Neural cell (in vitro differentiated cells): ENCODE measurements around the gene LY9. TPM values are rescaled to one million over a fixed set of nuclear protein-coding genes. Genes with fewer than 3 reads are reported as not detected.

ENCODE experiments used
- H2AFZ ChIP-seq: fragments of 200-600, 300-800 bp; sonication (generic), shearing (Covaris generic); 2 replicates; pipeline ENCODE4 v1.6.0; 2014; ENCODE audit warnings: low read depth, mild to moderate bottlenecking, antibody characterized with exemption, low read length, moderate library complexity
- H3F3A ChIP-seq: fragments of 200-600 bp; shearing (Covaris generic); 2 replicates; pipeline ENCODE4 v1.6.1; 2016; ENCODE audit warnings: mild to moderate bottlenecking, moderate library complexity, mixed read lengths, antibody characterized with exemption, low read length; ENCODE audit not compliant: insufficient read depth, poor library complexity, severe bottlenecking
- H3K27ac ChIP-seq: fragments of 200-600, 300-800 bp; sonication (generic), shearing (Covaris generic); 2 replicates; pipeline ENCODE4 v1.5.1; 2014; ENCODE audit warnings: mild to moderate bottlenecking, low read length, moderate library complexity
- H3K27me3 ChIP-seq: fragments of 300-800, 200-600 bp; sonication (generic), shearing (Covaris generic); 2 replicates; pipeline ENCODE4 v1.6.0; 2014; ENCODE audit warnings: mild to moderate bottlenecking, low read depth, low read length, moderate library complexity; ENCODE audit not compliant: insufficient read depth
- H3K36me3 ChIP-seq: fragments of 300-800, 200-600 bp; sonication (generic), shearing (Covaris generic); 2 replicates; pipeline ENCODE4 v1.5.1; 2014; ENCODE audit warnings: mild to moderate bottlenecking, antibody characterized with exemption, low read length, moderate library complexity; ENCODE audit not compliant: insufficient read depth
- H3K4me2 ChIP-seq: fragments of 300-800, 200-600 bp; sonication (generic), shearing (Covaris generic); 2 replicates; pipeline ENCODE4 v1.6.0; 2014; ENCODE audit warnings: mild to moderate bottlenecking, low read length
- H3K4me3 ChIP-seq: fragments of 300-800, 200-600 bp; sonication (generic), shearing (Covaris generic); 2 replicates; pipeline ENCODE4 v1.5.1; 2014; ENCODE audit warnings: mild to moderate bottlenecking, low read length, moderate library complexity
- H3K79me2 ChIP-seq: fragments of 200-600 bp; shearing (Covaris generic); replicated peaks from 2 replicates; pipeline ENCODE4 v1.6.0; 2014; ENCODE audit warnings: mild to moderate bottlenecking, low read length, moderate library complexity; ENCODE audit not compliant: insufficient read depth
- H3K9ac ChIP-seq: fragments of 300-800, 200-600 bp; sonication (generic), shearing (Covaris generic); 2 replicates; pipeline ENCODE4 v1.6.1; 2016; ENCODE audit warnings: mild to moderate bottlenecking, low read length, mixed read lengths
- H3K9me2 ChIP-seq: fragments of 200-600 bp; shearing (Covaris generic); 2 replicates; pipeline ENCODE4 v1.6.1; 2016; ENCODE audit warnings: mild to moderate bottlenecking, low read length, mixed read lengths; ENCODE audit not compliant: insufficient read depth
- H3K9me3 ChIP-seq: fragments of 200-600, 300-800 bp; sonication (generic), shearing (Covaris generic); 2 replicates; pipeline ENCODE4 v1.6.1; 2016; ENCODE audit warnings: mild to moderate bottlenecking, mixed run types, low read length, moderate library complexity, mixed read lengths
- H4K20me1 ChIP-seq: fragments of 200-600 bp; shearing (Covaris generic); 2 replicates; pipeline ENCODE4 v1.6.1; 2016; ENCODE audit warnings: mild to moderate bottlenecking, mixed run types; ENCODE audit not compliant: insufficient read depth
- CTCF ChIP-seq: fragments of 450-650 bp; IDR thresholded peaks from 2 replicates; pipeline ENCODE4 v1.5.1; 2014; ENCODE audit warnings: antibody characterized with exemption, mild to moderate bottlenecking, moderate library complexity; ENCODE audit not compliant: poor library complexity, severe bottlenecking
- EP300 ChIP-seq: fragments of 450-650 bp; conservative IDR thresholded peaks from 2 replicates; pipeline ENCODE4 v1.6.1; 2014; ENCODE audit warnings: antibody characterized with exemption, mild to moderate bottlenecking, moderate library complexity; ENCODE audit not compliant: poor library complexity, severe bottlenecking
- EZH2 ChIP-seq: fragments of 200-600, 300-800 bp; shearing (Covaris generic), sonication (generic); IDR thresholded peaks from 2 replicates; pipeline ENCODE4 v1.6.1; 2014; ENCODE audit warnings: antibody characterized with exemption, low read length, borderline replicate concordance, mild to moderate bottlenecking; ENCODE audit not compliant: insufficient read depth, poor library complexity, severe bottlenecking
- MXI1 ChIP-seq: fragments of 450-650 bp; conservative IDR thresholded peaks from 2 replicates; pipeline ENCODE4 v1.6.1; 2014; ENCODE audit warnings: antibody characterized with exemption, mild to moderate bottlenecking; ENCODE audit not compliant: poor library complexity, severe bottlenecking
- POLR2AphosphoS5 ChIP-seq: IDR thresholded peaks from 2 replicates; pipeline ENCODE4 v1.6.1; 2012
- RAD21 ChIP-seq: fragments of 450-650 bp; conservative IDR thresholded peaks from 2 replicates; pipeline ENCODE4 v1.6.1; 2014; ENCODE audit warnings: antibody characterized with exemption, mild to moderate bottlenecking, moderate library complexity
- REST ChIP-seq: IDR thresholded peaks from 2 replicates; pipeline ENCODE4 v1.6.1; 2012; ENCODE audit warnings: borderline replicate concordance
- SMC3 ChIP-seq: fragments of 450-650 bp; conservative IDR thresholded peaks from 2 replicates; pipeline ENCODE4 v1.6.1; 2014; ENCODE audit warnings: antibody characterized with exemption, mild to moderate bottlenecking, moderate library complexity; ENCODE audit not compliant: poor library complexity
- TAF1 ChIP-seq: IDR thresholded peaks from 2 replicates; pipeline ENCODE4 v1.6.1; 2012; ENCODE audit warnings: low read depth
- polyA plus RNA-seq: library from polyadenylated mRNA; depleted of rRNA; stranded (reverse); fragments of >200 nt; gene quantifications from 2 replicates; pipeline ENCODE4 v1.2.3, GENCODE V29; 2014

Gene LY9
- polyA plus RNA-seq, 1 donor from 2014 or later: not detected

DNA sequence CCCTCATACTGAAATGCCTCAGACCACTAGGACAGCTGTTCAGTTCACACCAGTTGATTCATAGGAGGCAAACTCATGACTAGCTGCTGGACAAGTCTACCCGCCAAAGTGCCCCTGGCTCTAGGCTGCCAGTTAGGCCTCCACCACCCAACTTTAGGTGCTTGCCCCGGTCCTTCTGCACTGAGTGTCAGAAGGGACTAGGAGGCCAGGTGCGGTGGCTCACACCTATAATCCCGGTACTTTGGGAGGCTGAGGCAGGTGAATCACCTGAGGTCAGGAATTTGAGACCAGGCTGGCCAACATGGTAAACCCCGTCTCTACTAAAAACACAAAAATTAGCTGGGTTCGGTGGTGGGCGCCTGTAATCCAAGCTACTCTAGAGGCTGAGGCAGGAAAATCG lies 18.9 kb downstream of the LY9 start:
- no peaks in the 10 kb centered on the region for H3K27me3 ChIP-seq
- H3F3A ChIP-seq: no peaks in the 10 kb centered on the region
- H3K9me3 ChIP-seq: no peaks in the 10 kb centered on the region
- TF ChIP-seq TAF1 (no peak), POLR2AphosphoS5 (no peak), MXI1 (no peak), RAD21 (no peak), EP300 (no peak), SMC3 (no peak), CTCF (no peak), REST (no peak), EZH2 (no peak)
- no peak overlapping the region for H3K9ac ChIP-seq
- no peaks in the 10 kb centered on the region for H3K36me3 ChIP-seq
- H3K79me2 ChIP-seq: no peaks in the 10 kb centered on the region
- H4K20me1 ChIP-seq: no peaks in the 10 kb centered on the region
- H3K4me2 ChIP-seq: no peak overlapping the region
- no peak overlapping the region for H2AFZ ChIP-seq
- no peak overlapping the region for H3K27ac ChIP-seq
- no peak overlapping the region for H3K4me3 ChIP-seq
- no peaks in the 10 kb centered on the region for H3K9me2 ChIP-seq

- TF ChIP-seq CTCF (no peak), TAF1 (no peak), RAD21 (no peak), EP300 (no peak), MXI1 (no peak), POLR2AphosphoS5 (no peak), SMC3 (no peak)
- no peaks in the 10 kb centered on the region for H3K9me3 ChIP-seq
- no peaks in the 10 kb centered on the region for H3K9me2 ChIP-seq
- no peaks in the 10 kb centered on the region for H3K79me2 ChIP-seq
- no peak overlapping the region for H2AFZ ChIP-seq
- no peaks in the 10 kb centered on the region for H3K36me3 ChIP-seq
- H4K20me1 ChIP-seq: no peaks in the 10 kb centered on the region
- H3K4me3 ChIP-seq: no peak overlapping the region
- H3K27me3 ChIP-seq: no peaks in the 10 kb centered on the region
- no peaks in the 10 kb centered on the region for H3F3A ChIP-seq
- no peak overlapping the region for H3K4me2 ChIP-seq
- H3K9ac ChIP-seq: no peak overlapping the region
- no peak overlapping the region for H3K27ac ChIP-seq
Observed at GRCh38 chr1:160818207-160818937, 22.4 kb downstream of the LY9 start.
